NCI-H1930 (cell line): Measurements from ENCODE around the gene MAGEA3.
A peak's percentile ranks its signal among the peaks of the same experiment; 100 is the strongest.
"Not testable (repeated sequence)": the region's sequence is repeated elsewhere in the genome, so short reads cannot be mapped to it uniquely, and the experiment has no call there.

Source experiments
- DNase-seq, 2 experiments: peaks; one replicate each; lab custom pipeline; 2025; lab: John Stamatoyannopoulos, UW

Gene MAGEA3, protein sequence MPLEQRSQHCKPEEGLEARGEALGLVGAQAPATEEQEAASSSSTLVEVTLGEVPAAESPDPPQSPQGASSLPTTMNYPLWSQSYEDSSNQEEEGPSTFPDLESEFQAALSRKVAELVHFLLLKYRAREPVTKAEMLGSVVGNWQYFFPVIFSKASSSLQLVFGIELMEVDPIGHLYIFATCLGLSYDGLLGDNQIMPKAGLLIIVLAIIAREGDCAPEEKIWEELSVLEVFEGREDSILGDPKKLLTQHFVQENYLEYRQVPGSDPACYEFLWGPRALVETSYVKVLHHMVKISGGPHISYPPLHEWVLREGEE

GRCh38 chrX:152697952-152698931 is at the start of gene MAGEA3:
TSS of gene MAGEA3 (plus strand) at chrX:152698794. CDS start at chrX:152700833, 2,039 bp downstream.
- DNase-seq = not testable (repeated sequence)

- no peak for DNase-seq
These were observed 46.5 kb upstream of the MAGEA3 start for GRCh38 chrX:152652060-152652459.

DNA sequence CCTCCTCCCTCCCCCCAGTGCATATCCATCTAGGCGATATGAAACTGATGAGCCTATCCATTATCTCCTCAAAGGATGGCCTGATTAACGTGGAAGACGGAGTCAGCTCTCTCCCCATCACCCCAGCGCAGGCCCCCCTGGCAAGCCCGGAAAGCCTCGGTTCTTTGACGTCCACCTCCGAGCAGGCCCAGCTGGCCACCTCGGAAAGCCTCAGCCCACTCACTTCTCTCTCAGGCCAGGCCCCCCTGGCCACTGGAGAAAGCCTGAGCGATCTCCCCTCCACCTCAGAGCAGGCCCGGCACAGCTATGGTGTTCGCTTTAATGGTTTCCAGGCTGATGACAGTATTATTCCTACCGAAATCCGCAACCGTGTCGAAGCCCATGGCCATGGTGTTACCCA is 46.1 kb upstream of the MAGEA3 start:
- DNase-seq = no peak

GRCh38 chrX:152656087-152656486 is 42.5 kb upstream of the MAGEA3 start:
- DNase-seq = no peak

GRCh38 chrX:152656890-152657289 is 41.7 kb upstream of the MAGEA3 start:
- no peak for DNase-seq

DNA sequence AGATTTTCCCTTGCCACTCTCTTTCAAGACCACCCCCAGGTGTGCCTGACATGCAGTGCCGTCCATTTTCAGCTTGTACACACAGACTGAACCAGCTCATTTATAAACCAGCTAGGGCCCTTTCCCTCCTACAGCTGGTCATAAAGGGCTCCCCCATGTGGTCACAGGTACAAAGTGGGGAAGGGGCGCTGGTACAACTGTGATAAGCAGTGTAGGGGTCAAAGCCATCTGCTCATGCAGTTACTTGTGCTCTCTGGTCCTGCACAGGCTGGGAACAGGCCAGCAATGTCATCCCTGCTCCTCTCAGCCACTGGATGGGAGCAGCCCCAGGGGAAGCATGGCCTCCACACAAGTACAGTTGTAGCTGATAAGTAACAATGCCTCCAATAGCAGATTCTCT is 40.3 kb upstream of the MAGEA3 start:
- DNase-seq = no peak

- DNase-seq = no peak
These were observed 35.5 kb upstream of the MAGEA3 start for GRCh38 chrX:152663086-152663485.

- DNase-seq = no peak
These were observed 24.5 kb upstream of the MAGEA3 start for GRCh38 chrX:152674135-152674534.

- not testable (repeated sequence) for DNase-seq
These were observed 23.9 kb upstream of the MAGEA3 start for GRCh38 chrX:152674652-152675051.

GRCh38 chrX:152681012-152681411 is 17.6 kb upstream of the MAGEA3 start:
- DNase-seq = not testable (repeated sequence)

- not testable (repeated sequence) for DNase-seq
These were observed 1.8 kb downstream of the MAGEA3 start for GRCh38 chrX:152700390-152700789.

DNA sequence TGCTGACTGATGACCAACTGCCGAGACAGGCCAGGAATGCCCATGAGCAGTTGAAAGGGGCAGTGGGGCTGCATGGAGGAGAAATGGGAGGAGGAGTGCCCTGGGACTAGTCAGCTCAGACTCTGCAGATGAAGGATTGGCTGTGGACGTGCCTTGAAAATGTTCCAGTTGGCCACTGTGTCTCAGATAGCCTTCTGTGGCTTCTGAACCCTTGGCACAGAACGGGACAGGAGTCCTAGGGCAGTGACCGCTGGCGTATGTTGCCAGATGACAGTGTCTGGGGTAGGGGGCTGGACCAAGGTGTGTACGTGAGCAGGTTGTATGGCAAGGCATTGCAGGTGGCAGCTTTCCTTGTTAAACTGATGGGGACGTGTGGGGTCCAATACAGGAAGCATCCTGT is 7.9 kb downstream of the MAGEA3 start:
- not testable (repeated sequence) for DNase-seq

DNA sequence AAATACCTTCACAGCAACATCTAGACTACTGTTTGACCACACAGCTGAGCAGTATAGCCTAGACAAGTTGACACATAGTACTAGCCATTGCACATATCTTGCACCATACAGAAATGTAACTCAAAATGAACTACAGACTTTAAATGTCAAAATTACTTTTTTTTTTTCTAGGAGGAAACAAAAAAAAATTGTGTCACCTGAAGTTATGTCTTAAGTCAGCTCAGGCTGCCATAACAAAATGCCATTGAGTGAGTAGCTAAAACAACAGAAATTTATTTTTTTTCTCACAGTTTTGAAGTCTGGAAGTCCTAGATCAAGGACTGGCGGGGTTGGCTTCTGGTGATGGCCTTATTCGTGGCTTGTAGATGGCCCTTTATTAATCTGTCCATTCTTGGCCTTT is 10.6 kb downstream of the MAGEA3 start, which contains the start of gene CSAG2:
Gene CSAG2, minus strand, starts transcription at position 101 of the 400 bp plus-strand sequence. CDS start 161 bp downstream, outside the sequence.
- not testable (repeated sequence) for DNase-seq

DNA sequence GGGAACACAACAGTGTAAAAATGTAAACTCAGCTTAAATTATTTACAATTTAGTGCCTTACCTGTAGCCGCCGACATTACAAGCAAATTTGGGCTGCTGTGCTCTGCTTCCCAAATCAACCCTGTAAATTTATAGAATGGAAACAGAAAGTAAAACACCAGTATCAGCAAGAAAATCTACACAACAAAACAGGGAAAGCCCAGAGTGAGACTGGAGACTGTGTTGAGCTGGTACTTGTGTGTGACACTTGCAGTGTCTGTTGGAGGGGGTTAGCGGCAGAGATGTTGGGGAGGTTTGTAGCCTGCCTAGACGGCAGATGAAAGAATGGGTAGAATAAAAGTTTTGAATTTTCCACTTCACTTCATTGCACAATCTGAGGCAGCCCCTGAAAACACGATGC is 14.6 kb downstream of the MAGEA3 start:
- DNase-seq = not testable (repeated sequence)

DNA sequence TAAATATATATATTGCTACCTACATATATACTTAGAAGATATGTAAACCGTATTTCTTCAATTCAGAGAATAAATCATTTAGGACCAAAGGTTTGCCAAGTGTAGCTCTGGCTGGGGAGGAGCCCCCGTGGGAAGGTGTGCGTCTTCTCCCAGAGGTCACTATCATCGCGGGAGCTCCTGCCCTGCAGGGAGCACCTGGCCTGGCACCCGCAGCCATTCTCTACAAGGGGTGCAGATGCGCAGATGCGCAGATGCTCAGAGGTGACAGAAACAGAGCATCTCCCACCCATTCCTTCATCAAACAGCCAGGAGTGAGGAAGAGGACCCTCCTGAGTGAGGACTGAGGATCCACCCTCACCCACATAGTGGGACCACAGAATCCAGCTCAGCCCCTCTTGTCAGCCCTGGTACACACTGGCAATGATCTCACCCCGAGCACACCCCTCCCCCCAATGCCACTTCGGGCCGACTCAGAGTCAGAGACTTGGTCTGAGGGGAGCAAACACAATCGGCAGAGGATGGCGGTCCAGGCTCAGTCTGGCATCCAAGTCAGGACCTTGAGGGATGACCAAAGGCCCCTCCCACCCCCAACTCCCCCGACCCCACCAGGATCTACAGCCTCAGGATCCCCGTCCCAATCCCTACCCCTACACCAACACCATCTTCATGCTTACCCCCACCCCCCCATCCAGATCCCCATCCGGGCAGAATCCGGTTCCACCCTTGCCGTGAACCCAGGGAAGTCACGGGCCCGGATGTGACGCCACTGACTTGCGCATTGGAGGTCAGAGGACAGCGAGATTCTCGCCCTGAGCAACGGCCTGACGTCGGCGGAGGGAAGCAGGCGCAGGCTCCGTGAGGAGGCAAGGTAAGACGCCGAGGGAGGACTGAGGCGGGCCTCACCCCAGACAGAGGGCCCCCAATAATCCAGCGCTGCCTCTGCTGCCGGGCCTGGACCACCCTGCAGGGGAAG is 15.5 kb downstream of the MAGEA3 start, which contains the start of gene MAGEA2B:
Gene MAGEA2B, plus strand, starts transcription at position 814 of the 973 bp plus-strand sequence. CDS start 2,479 bp downstream, outside the sequence.
- DNase-seq = not testable (repeated sequence)

- DNase-seq = no peak
These were observed 26.8 kb downstream of the MAGEA3 start for GRCh38 chrX:152725409-152725808.

DNA sequence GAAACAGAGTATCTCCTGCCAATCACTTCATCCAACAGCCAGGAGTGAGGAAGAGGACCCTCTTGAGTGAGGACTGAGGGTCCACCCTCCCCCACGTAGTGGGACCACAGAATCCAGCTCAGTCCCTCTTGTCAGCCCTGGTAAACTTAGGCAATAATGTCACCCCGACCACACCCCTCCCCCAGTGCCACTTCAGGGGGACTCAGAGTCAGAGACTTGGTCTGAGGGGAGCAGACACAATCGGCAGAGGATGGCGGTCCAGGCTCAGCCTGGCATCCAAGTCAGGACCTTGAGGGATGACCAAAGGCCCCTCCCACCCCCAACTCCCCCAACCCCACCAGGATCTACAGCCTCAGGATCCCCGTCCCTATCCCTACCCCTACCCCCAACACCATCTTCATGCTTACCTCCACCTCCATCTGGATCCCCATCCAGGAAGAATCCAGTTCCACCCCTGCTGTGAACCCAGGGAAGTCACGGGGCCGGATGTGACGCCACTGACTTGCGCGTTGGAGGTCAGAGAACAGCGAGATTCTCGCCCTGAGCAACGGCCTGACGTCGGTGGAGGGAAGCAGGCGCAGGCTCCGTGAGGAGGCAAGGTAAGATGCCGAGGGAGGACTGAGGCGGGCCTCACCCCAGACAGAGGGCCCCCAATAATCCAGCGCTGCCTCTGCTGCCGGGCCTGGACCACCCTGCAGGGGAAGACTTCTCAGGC is 34.8 kb downstream of the MAGEA3 start, which contains the start of the genes CSAG1 and MAGEA12:
Gene CSAG1, minus strand, starts transcription at position 461 of the 715 bp plus-strand sequence. CDS start 1,261 bp downstream, outside the sequence.
Gene MAGEA12, plus strand, starts transcription at position 497 of the 715 bp plus-strand sequence. CDS start 2,405 bp downstream, outside the sequence.
- peak; percentile 48 to 73 for DNase-seq

DNA sequence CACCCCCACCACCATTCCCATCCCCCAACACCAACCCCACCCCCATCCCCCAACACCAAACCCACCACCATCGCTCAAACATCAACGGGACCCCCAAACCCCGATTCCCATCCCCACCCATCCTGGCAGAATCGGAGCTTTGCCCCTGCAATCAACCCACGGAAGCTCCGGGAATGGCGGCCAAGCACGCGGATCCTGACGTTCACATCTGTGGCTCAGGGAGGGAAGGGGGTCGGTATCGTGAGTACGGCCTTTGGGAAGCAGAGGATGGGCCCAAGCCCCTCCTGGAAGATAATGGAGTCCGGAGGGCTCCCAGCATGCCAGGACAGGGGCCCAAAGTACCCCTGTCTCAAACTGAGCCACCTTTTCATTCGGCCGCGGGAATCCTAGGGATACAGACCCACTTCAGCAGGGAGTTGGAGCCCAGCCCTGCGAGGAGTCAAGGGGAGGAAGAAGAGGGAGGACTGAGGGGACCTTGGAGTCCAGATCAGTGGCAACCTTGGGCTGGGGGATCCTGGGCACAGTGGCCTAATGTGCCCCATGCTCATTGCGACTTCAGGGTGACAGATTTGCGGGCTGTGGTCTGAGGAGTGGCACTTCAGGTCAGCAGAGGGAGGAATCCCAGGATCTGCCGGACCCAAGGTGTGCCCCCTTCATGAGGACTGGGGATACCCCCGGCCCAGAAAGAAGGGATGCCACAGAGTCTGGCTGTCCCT is 35.7 kb downstream of the MAGEA3 start:
- DNase-seq = not testable (repeated sequence)

DNA sequence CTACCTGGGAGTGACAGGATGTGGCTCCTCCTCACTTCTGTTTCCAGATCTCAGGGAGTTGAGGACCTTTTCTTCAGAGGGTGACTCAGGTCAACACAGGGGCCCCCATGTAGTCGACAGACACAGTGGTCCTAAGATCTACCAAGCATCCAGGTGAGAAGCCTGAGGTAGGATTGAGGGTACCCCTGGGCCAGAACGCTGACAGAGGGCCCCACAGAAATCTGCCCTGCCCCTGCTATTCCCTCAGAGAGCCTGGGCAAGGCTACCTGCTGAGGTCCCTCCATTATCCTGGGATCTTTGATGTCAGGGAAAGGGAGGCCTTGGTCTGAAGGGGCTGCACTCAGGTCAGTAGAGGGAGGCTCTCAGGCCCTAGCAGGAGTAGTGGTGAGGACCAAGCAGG is 36.5 kb downstream of the MAGEA3 start:
- no peak for DNase-seq
